ENCODE measurements around the gene ZNF830.
"Not testable (repeated sequence)": the region's sequence is repeated elsewhere in the genome, so short reads cannot be mapped to it uniquely, and the experiment has no call there.

ZNF830 gene

DNA sequence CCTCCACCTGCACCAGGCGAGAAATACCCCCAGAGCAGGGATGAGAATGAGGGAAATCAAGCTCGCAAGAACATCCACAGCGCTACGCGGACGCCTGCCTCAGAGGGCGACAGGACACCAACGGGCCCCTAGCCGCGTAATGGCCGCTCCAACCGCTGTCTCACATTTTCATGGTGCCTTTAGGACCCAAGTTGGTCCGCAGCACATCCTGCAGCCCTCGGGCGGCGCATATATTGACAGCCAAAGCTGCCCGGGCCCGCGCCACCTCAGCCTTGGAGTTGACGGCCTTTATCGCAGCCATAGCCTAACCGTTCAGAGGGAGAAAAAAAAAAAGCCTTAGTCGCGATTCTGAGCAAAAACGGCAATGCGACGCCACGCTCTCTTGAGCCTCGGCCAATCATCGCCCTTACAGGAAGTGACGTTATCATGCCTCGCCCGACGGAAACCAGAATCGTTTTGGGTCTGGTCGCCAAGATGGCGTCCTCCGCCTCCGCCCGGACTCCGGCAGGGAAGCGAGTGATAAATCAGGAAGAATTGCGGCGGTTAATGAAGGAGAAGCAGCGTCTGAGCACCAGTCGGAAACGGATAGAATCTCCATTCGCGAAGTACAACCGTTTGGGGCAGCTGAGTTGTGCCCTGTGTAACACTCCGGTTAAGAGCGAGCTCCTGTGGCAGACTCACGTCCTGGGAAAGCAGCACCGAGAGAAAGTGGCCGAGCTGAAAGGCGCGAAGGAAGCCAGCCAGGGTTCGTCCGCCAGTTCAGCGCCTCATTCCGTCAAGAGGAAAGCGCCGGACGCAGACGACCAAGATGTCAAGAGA is at the start of gene ZNF830, which contains the start of gene CCT6B:
ZNF830 (plus strand) TSS at position 448 of the 819 bp plus-strand sequence; CDS start at position 475, 27 bp downstream.
CCT6B (minus strand) TSS at position 368 of the 819 bp plus-strand sequence; CDS start at position 301, 67 bp downstream.
- DNase-seq (ENCODE audit: low read depth), result peak; percentile 80

DNA sequence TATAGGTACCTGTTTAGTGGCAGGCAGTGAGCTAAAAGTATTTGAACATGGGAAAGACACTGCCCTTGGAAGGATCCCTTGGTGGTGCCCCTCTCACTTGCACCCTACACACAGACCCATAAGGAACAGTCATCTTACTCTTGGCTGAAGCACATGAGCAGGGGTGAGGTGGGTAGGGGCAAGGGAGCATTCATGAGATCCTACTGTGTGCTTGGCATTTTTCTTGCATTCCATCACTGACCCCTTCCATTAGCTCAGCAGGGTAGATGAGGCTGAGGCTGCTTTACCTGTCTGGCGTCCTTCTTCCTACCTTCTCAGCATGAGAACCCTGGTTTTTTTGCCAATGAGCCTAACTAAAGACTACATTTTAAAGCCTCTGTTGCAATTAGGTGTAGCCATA is 48.3 kb upstream of the ZNF830 start:
- no peak for DNase-seq (ENCODE audit: low read depth)

GRCh38 chr17:34916120-34916519 is 45.2 kb upstream of the ZNF830 start:
- no peak for DNase-seq (ENCODE audit: low read depth)

- DNase-seq (ENCODE audit: low read depth), result no peak
These were observed 44.0 kb upstream of the ZNF830 start for GRCh38 chr17:34917381-34917780.

DNA sequence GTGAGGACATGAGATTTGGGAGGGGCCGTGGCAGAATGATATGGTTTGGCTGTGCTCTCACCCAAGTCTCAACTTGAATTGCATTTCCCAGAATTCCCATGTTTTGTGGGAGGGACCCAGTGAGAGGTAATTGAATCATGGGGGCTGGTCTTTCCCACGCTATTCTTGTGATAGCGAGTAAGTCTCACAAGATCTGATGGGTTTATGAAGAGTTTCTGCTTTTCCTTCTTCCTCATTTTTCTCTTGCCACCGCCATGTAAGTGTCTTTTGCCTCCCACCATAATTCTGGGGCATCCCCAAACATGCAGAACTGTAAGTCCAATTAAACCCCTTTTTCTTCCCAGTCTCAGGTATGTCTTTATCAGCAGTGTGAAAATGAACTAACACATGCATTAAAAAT is 40.7 kb upstream of the ZNF830 start:
- DNase-seq (ENCODE audit: low read depth), result no peak

DNA sequence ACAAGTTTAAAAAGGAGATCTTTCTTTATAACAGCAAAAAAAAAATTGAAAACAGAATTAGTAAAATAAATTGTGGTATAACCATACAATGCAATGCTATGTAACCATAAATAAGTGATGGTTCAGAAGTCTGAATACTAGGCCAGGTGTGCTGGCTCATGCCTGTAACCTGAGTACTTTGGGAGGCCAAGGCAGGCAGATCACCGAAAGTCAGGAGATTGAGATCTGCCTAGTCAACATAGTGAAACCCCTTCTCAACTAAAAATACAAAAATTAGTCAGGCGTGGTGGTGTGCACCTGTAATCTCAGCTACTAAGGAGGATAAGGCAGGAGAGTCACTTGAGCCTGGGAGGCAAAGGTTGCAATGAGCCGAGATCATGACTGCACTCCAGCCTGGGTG is 34.7 kb upstream of the ZNF830 start:
- DNase-seq (ENCODE audit: low read depth), result no peak

DNA sequence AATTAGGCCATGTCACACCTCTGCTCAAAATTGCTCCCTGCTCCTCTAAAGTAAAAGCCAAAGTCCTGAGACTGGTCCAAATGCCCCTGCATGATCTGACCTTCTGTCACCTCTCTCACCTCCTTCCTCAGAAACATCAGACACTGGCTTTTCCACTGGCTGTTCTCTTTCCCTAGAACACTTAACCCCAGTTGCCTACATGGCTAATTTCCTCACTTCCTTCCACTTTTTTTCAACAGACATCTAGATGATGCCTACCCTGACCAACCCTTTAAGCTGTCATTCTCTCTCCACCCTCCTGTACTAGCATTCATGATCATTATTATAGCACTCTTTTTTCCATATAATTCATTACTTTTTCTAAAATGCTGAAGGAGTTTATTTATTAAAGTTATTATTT is 31.1 kb upstream of the ZNF830 start:
- no peak for DNase-seq (ENCODE audit: low read depth)

DNA sequence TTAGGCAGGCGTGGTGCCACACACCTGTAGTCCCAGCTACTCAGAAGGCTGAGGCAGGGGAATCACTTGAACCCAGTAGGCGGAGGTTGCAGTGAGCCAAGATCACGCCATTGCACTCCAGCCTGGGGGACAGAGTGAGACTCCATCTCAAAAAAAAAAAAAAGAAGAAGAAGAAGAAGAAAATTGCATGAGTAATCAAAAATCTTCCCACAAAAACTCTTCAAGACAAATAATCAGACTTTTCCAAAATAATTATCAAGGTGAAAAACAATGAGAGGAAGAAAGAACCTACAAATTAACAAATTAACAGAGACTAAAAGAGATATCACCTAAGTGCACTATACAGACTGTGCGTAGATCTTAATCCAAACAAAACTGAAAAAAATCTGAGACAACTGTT is 10.6 kb upstream of the ZNF830 start:
- not testable (repeated sequence) for DNase-seq (ENCODE audit: low read depth)

- DNase-seq (ENCODE audit: low read depth), result no peak
These were observed 2.9 kb upstream of the ZNF830 start for GRCh38 chr17:34958438-34958837.

DNA sequence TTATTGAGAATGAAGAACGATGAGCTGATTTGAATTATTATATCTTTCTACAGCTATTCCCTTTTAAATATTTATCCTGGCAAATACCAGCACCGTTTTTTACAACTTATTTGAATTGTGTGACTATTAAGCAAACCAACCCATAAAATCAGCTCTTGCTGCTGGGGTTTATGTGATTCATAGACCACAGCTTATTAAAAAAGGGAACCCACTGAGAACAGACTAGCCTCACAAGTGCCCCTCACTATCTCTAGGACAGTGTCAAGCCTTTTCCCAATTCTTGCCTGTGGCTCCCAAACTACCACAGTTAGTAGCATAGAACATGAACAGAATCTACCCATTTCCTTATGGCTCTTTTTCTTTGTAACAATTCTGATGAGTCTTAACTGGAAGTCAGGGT is 12.8 kb downstream of the ZNF830 start:
- DNase-seq (ENCODE audit: low read depth), result no peak

DNA sequence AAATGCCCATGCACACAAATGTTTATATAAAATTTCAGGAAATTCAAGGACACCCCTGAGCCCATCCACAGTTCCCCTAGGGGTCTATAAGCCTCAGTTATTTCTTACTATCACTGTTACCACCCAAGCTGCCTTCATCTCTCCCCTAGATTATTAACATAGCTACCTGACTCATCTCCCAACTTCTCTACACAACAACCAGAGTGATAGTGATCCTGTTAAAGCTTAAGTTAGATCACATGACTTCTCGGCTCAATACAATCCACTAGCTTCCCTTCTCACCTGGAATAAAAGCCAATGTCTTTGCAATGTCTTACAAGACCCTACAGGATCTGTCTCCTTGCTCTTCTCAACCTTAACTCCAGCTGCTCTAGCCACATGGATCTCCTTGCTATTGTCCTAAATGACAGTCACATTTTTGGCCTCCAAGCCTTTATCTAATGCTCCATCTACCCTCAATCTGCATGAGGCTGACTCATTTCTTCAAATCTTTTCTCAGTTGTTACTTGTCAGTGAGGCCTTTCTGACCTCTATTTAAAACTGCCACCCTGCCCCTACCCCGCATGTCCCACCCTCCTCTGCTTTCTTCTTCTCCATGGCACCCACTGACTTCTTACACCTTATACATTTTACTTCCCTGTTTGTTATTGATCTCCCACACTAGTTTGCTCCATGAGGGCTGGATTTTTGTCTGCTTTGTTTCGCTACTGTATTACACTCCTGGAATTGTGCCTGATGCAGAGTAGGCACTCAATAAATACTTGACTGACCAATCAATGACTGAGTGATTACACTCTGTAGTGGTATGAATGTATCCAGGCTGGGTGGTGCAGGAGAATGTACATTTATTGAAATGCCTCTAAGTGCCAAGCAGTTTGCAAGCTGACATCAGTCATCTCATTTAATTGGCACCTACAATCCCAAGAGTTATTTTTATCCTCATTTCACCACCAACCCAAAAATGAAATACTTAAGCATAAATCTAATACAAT is 13.8 kb downstream of the ZNF830 start:
- no peak for DNase-seq (ENCODE audit: low read depth)

GRCh38 chr17:34979153-34979552 is 17.8 kb downstream of the ZNF830 start:
- DNase-seq (ENCODE audit: low read depth), result no peak

- DNase-seq (ENCODE audit: low read depth), result no peak
These were observed 18.5 kb downstream of the ZNF830 start for GRCh38 chr17:34979650-34980352.

- peak; percentile 92 for DNase-seq (ENCODE audit: low read depth)
These were observed 19.0 kb downstream of the ZNF830 start, which contains the start of gene LIG3 for GRCh38 chr17:34980353-34980680. TSS of gene LIG3 (plus strand) at chr17:34980512. CDS start at chr17:34983006, 2,494 bp downstream.

DNA sequence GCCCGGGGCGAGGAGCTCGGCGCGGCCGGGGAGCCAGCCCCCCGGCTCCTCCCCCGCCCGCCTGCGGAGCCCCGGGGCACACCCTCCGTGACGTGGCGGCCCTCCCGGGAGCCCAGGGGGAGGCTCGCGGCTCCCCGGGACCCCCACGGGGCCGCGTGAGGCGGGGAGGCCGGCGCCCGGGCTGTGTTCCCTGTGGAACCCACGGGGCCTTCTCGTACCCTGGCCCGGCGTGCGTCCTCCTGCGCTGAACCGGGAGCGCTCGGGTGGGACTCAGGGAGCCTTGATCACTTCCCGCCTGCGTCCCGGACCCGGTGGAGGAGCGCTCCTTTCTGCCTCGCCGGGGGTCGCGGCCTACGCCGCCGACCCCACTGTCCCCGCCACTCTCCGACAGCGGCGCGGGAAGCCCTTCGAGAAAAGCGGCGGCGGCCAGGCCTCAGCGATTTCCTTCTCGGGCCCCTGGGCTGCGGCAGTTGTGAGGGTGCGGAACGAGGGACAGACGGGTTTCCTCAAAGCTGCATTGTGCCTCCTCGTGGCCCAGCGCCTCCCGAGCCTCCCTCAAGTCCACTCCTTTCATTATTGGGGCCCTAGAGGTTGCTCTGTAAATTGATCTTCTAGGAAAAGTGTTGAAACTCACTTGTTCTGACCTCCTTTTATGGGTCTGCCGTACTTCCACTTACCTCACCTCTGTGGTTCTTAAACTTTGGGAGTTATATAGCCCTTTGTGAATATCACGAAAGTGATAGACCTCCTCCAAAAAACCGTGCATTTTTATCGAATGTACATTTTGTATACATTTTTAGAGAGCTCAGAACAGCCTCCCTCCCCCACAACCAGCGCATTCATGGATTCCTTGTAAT is 19.6 kb downstream of the ZNF830 start:
- peak; percentile 83 for DNase-seq (ENCODE audit: low read depth)

DNA sequence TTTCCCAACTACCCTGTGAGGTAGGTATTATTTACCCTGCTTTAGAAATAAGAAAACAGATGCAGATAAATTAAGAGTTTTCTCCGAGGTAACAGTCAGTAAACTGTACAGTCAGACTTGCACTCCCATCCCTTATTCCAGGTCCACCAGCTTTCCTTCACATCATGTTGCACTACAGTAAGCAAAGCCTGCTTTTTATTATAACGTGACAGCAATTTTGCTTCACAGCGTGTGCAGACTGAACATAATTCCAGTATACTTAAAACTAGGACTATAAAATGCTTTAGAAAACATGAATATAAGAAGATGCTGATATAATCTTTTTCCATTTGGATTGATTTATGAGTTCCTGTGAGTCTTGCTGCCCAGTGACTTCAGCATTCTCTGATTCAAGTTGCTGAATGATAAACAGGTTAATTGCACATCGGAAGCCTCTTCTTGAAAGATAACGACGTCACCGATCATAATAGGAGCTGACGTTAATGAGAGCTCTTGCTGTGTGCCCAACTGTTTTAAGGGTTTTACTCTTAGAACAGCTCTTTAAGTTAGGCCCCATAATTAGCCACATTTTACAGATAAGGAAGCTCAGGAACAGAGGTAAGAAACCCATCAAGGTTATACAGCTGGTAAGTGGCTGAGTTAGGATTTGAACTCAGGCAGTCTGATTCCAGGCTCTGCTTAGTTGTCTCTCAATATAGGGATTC is 20.4 kb downstream of the ZNF830 start:
- no peak for DNase-seq (ENCODE audit: low read depth)

- DNase-seq (ENCODE audit: low read depth), result no peak
These were observed 25.9 kb downstream of the ZNF830 start for GRCh38 chr17:34987232-34987631.

- DNase-seq (ENCODE audit: low read depth), result no peak
These were observed 27.3 kb downstream of the ZNF830 start for GRCh38 chr17:34988644-34989043.

DNA sequence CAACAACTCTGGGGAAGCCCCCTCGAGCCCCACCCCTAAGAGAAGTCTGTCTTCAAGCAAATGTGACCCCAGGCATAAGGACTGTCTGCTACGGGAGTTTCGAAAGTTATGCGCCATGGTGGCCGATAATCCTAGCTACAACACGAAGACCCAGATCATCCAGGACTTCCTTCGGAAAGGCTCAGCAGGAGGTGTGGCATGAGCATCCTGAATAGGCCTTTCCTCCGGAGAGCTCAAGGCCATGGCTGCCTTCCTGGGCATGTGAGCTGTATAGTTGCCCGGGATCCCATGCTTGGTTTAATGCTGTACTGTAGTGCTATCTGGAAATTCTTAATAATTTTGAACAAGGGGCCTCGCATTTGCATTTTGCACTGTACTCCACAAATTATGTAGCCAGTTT is 28.1 kb downstream of the ZNF830 start:
- no peak for DNase-seq (ENCODE audit: low read depth)

DNA sequence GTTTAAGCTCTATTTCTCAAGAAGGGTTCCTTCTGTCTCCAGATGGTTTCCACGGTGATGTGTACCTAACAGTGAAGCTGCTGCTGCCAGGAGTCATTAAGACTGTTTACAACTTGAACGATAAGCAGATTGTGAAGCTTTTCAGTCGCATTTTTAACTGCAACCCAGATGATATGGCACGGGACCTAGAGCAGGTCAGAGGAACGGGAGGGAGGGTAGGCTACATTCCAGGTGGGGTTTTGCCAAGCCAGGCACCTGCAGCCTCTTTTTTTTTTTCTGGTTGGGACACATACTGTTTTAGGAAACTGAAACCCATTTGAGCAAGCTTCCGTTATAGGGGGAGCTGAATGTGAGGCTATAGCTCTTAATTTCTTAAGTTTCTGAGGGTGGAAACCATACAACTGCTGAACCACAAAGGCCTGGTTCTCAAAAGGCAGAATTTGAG is 29.6 kb downstream of the ZNF830 start:
- no peak for DNase-seq (ENCODE audit: low read depth)
